A673 (cell line): Measurements from ENCODE around the gene BCKDHA.

Experiments used
- CTCF ChIP-seq: fragments of 300-800, 200-600 bp; sonication (generic); conservative IDR thresholded peaks from 2 replicates; pipeline ENCODE4 v1.5.1; 2017; ENCODE audit warnings: low read depth, mild to moderate bottlenecking, antibody characterized with exemption, low read length, moderate library complexity, mixed read lengths
- EZH2 ChIP-seq: fragments of 200-600 bp; sonication (generic); IDR thresholded peaks from 2 replicates; pipeline ENCODE4 v1.6.1; 2017; ENCODE audit warnings: borderline replicate concordance, low read depth, mild to moderate bottlenecking, mixed read lengths, antibody characterized with exemption, low read length; ENCODE audit not compliant: poor library complexity, severe bottlenecking

- TF ChIP-seq CTCF (0 out of 2 replicates have a peak, but pooled peaks have one; percentile 21), EZH2 (no peak)
Observed at GRCh38 chr19:41447732-41448332, 50.2 kb downstream of the BCKDHA start.
